HPDE6-E6E7 (cell line): ENCODE measurements around the gene SLC35G4.
"Not testable (repeated sequence)": the region's sequence is repeated elsewhere in the genome, so short reads cannot be mapped to it uniquely, and the experiment has no call there.

Experiments
- DNase-seq: peaks from one replicate; pipeline ENCODE4 v3.0.0; 2011; ENCODE audit warnings: missing footprints; ENCODE audit errors: extremely low spot score

SLC35G4 gene

DNA sequence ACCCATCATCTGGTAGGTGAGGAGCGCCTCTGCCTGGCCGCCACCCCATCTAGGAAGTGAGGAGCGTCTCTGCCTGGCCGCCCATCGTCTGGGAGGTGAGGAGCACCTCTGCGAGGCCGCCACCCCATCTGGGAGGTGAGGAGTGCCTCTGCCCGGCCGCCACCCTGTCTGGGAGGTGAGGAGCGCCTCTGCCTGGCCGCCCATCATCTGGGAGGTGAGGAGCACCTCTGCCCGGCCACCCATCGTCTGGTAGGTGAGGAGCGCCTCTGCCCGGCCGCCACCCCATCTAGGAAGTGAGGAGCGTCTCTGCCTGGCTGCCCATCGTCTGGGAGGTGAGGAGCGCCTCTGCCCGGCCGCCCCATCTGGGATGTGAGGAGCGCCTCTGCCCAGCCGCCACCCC, 4.2 kb downstream of the SLC35G4 start:
- not testable (repeated sequence) for DNase-seq

DNA sequence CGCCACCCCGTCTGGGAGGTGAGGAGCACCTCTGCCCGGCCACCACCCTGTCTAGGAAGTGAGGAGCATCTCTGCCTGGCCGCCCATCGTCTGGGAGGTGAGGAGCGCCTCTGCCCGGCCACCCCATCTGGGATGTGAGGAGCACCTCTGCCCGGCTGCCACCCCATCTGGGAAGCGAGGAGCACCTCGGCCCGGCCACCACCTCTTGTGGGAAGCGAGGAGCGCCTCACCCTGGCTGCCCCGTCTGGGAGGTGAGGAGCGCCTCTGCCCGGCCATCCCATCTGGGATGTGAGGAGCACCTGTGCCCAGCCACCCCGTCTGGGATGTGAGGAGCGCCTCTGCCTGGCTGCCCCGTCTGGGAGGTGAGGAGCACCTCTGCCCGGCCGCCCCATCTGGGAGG, 4.6 kb downstream of the SLC35G4 start:
- DNase-seq = not testable (repeated sequence)

DNA sequence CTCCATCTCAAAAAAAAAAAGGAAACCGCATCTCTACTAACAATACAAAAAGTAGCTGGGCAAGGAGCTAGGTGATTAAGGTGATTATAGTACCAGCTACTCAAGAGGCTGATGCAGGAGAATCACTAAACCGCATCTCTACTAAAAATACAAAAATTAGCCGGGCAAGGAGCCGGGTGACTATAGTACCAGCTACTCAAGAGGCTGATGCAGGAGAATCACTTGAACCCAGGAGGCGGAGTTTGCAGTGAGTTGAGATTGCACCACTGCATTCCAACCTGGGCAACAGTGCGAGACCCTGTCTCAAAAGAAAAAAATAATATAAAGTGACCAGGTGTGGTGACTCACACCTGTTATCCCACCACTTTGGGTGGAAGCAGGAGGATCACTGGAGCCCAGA, 5.6 kb downstream of the SLC35G4 start:
- DNase-seq = not testable (repeated sequence)

DNA sequence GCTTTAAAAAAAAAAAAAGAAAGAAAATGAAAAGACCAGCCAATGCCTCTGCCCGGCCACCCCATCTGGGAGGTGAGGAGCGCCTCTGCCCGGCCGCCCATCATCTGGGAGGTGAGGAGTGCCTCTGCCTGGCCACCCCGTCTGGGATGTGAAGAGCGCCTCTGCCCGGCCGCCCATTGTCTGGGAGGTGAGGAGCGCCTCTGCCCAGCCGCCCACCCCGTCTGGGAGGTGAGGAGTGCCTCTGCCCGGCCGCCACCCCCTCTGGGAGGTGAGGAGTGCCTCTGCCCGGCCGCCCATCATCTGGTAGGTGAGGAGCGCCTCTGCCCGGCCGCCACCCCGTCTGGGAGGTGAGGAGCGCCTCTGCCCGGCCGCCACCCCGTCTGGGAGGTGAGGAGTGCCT, 37.9 kb downstream of the SLC35G4 start:
- DNase-seq = not testable (repeated sequence)

DNA sequence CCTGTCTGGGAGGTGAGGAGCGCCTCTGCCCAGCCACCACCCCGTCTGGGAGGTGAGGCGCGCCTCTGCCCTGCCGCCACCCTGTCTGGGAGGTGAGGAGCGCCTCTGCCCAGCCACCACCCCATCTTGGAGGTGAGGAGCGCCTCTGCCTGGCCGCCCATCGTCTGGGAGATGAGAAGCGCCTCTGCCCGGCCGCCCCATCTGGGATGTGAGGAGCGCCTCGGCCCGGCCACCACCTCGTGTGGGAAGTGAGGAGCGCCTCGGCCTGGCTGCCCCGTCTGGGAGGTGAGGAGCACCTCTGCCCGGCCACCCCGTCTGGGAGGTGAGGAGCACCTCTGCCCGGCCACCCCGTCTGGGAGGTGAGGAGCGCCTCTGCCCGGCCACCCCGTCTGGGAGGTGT, 38.4 kb downstream of the SLC35G4 start:
- not testable (repeated sequence) for DNase-seq

DNA sequence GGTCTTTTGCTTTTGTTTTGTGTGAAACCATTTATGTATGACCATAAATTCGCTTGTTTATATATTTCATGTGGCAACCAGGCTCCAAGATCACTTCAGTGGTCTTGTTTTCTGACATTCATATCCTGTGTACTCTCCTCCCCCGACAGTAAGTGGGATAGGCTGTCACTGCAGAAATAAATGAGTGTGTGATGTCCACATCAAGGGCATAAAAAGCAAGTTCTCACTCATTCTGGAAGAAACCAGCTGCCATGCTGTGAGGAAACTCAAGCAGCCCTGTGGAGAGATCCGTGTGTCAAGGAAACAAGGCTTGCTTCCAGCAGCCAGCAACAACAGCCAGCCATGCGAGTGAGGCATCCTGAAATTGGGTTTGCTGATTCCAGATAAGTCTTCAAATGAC, 40.4 kb downstream of the SLC35G4 start:
- DNase-seq = no peak

DNA sequence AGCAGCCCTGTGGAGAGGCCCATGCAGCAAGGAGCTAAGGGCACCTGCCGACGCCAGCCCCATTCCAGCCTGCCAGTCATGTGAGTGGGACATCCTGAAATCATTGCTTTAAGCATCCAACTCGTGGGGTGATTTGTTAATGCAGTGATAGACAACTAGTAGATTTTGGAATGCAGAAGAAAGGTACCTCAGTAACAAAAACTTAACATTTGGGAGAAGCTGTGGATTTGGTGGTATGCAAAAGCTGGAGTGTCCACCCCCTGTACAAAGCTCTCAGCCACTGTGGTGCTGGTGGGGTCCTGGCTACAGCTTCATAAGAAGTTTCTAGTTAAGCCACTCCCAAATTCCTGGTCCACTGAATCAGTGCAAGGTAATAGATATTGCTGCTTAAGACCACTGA, 42.5 kb downstream of the SLC35G4 start:
- DNase-seq = no peak

DNA sequence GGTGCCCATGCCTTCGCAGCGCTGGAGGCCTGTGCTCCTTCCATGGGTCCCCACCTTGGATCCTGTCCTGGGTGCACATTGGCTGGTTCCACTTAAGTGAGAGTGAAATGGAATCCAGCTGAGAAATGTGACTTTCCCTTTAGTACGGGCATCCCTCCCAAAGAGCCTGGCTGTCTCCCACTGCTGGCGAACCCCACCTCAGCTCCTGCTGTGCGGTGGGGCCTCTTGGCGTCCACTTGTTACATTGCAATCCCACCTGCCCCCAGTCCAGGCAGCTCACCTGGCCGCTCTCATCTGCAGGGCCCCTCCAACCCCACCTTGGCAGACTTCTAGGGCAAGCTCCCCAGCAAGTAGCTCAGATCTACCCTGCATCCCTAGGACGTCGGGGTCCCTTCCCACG, 44.1 kb downstream of the SLC35G4 start:
- DNase-seq = no peak

DNA sequence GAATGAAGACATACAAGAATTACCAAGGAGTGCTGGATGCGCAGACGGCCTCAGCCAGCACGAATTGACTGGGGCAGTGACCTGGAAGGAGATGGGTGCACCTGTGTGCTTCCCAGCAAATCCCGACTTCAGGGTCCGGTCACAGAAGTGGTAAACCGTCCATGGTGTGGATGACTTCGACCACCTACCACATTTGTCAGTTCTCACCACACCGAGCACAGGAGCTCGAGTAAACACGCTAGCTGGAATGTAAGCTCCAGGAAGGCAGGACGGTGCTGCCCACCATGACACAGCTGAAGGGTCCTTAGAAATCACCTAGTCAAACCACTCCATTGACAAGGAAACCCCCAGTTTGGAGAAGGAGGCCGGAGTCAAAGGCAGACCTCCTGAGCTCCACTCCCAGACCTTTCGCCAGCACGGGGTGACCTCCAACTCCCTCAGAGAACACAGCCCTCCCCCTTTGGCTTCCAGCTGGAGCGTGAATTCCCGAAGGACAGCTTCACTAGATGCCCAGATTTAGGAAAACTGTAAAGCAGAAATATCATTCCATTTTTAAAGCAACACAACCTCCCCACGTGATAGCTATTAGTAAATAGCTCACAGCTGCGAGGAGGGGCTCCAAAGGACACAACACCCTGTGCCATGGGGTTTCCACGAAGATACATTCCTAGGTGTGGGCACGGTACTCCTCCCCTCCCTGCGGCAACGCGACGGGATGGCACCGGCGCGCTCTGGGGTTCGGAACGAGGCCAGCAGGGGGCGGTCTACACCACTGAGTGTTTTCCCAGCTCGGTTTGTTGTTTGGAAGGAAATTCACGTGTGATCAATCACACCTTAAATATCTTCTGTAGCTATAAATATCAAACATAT, 45.6 kb downstream of the SLC35G4 start:
- DNase-seq = peak; percentile 72

DNA sequence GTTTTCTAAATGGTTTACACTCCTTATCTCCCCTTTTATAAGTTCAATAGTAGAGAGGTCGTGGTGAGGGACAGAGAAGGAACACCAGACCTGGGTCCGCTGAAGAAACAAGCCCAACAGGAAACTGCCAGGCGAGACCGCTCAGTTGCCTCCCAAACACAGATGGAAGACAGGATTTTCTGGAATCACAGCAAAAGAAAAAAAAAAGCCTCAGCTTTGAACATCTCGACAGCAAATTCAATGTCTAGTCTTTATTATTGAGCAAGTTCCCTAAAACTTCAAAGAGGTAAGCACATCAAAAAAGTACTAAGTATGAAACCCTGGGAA, 46.2 kb downstream of the SLC35G4 start:
- no peak for DNase-seq

DNA sequence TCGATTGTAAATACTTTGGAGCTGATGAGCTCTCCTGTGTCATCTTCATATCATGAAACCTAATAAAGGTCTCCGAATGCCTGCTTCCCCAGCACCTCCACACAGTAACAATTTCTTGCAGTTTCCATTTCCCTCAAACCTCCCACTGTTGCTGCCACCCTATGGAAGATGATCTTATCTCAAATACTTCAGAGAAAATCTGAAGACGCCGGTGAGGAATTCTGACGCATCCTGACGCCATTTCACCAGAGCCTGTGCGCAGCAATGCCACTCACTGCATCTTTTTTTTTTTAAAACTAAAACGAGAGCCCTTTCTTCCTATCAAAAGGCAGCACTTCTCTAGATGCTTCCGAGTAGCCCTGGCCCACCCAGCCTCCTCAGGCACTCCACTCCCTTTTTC, 47.8 kb downstream of the SLC35G4 start:
- DNase-seq = no peak

DNA sequence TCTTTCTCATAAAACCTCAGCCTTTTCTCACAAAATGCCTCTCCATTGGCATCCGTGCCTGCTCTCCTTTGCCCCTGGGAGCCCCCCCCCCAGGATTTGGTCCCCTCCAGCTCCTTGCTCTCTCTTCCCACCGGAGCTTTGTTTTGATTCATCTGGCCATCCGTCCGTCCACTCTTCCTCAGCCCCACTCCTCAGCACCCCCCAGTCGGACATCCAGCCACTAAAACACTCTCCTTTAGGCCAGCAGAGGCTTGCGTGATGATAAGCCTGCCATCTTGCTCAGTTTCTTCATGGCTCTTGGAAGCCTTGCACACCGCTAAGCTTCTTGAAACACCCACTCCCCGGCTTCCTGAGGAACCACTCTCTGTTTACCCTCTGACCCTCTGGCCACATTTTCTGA, 48.2 kb downstream of the SLC35G4 start:
- no peak for DNase-seq

DNA sequence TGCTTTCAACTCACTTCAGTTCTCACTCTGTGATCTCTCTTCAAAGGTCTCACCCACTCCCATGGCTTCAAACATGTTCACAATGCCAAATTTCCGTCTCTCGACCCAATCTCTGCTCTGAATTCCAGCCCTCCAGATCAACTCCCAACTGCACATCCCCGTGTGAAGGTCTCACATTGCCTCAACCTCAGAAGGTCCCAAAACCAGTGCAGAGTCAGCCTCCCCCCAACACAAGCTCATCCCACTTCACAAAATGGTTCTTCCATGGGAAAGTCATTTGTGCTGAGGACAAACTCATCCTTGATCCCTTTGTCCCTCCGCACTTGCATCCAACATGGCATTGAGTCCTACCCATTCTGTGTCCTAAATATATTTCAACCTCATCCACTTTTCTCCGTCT, 48.6 kb downstream of the SLC35G4 start:
- DNase-seq = no peak

DNA sequence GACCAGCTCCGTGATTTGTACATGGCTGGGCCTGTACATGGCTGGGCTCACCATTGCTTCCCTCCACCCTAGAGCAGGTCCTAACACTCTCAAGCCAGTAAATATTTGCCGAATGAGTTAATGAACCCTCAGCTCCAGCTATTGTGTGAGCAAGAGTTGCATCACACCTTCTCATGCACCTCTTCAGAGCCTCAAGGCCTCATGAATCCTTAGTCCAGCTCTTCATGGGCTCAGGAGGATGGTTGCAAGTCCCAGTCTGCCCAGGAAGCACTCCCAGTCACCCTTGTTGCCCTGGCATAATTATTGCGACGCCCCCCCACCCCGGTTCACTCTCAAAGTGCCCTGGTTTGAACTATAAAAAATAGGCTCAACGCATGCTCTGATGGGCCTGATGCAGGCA, 49.6 kb downstream of the SLC35G4 start:
- peak; percentile 62 for DNase-seq
